B cell (primary cell): ENCODE results near the gene CFAP73. TPM values are rescaled to one million over a fixed set of nuclear protein-coding genes. Genes with fewer than 3 reads are reported as not detected.
"Not testable (repeated sequence)": the region's sequence is repeated elsewhere in the genome, so short reads cannot be mapped to it uniquely, and the experiment has no call there.

Source experiments
- ATAC-seq: fragments of 200-7000 bp; cut with Tn5 transposase; one replicate; pipeline ENCODE4 v1.10.0; 2021; ENCODE audit warnings: low read depth, mild to moderate bottlenecking, moderate number of reproducible peaks, moderate library complexity
- CTCF ChIA-PET: fragments of 350-600 bp; sonication (Branson Sonifier 250); formaldehyde crosslinking; loops from one replicate; lab custom pipeline; 2021; ENCODE audit warnings: antibody characterized with exemption, inconsistent platforms; lab: Charles Lee
- POLR2A ChIA-PET: fragments of 350-600 bp; sonication (Branson Sonifier 250); formaldehyde crosslinking; loops from one replicate; lab custom pipeline; 2021; ENCODE audit warnings: antibody characterized with exemption; lab: Charles Lee
- DNase-seq: peaks from one replicate; pipeline ENCODE4 v3.0.0; 2013
- H2AFZ ChIP-seq: 2 replicates; pipeline ENCODE4 v1.6.1; 2012; ENCODE audit warnings: mild to moderate bottlenecking, low read depth, low read length; ENCODE audit not compliant: insufficient read depth, poor library complexity, severe bottlenecking
- H3K27ac ChIP-seq, 2 donors: 1 replicate in 1 of 2; 2 replicates in 1 of 2; pipeline ENCODE4 v1.5.1; 2012 to 2013; ENCODE audit warnings: low read length in 2 of 2, mild to moderate bottlenecking in 2 of 2, moderate library complexity in 1 of 2
- H3K27me3 ChIP-seq, 4 experiments: fragments of 200-600 bp in 1 of 4; sonication (generic) in 1 of 4; replicated peaks in 1 of 4; 1 replicate in 2 of 4; 2 replicates in 2 of 4; pipeline versions ENCODE4 v1.6.1 to v1.7.0; 2013 to 2016; ENCODE audit warnings: low read length in 3 of 4, mild to moderate bottlenecking in 2 of 4, mixed read lengths in 1 of 4, moderate library complexity in 1 of 4; ENCODE audit not compliant: insufficient read depth in 4 of 4, control insufficient read depth in 3 of 4; ENCODE audit errors: control extremely low read depth in 1 of 4
- H3K36me3 ChIP-seq, 2 experiments: replicated peaks in 1 of 2; 1 replicate in 1 of 2; 2 replicates in 1 of 2; pipeline versions ENCODE4 v1.6.1 to v1.7.1; 2013; ENCODE audit warnings: low read length in 1 of 2; ENCODE audit not compliant: insufficient read depth in 2 of 2, control insufficient read depth in 1 of 2; ENCODE audit errors: control extremely low read depth in 1 of 2, extremely low read depth in 1 of 2
- H3K4me1 ChIP-seq, 2 donors: fragments of 200-600 bp in 1 of 2; sonication (generic) in 1 of 2; 1 replicate in 1 of 2; 2 replicates in 1 of 2; pipeline versions ENCODE4 v1.5.1 to v1.6.1; 2013 to 2017; ENCODE audit warnings: low read length in 2 of 2; ENCODE audit not compliant: control insufficient read depth in 2 of 2, insufficient read depth in 2 of 2
- H3K4me2 ChIP-seq: replicated peaks from 2 replicates; pipeline ENCODE3; 2012; ENCODE audit warnings: mild to moderate bottlenecking, low read depth, low read length; ENCODE audit not compliant: poor library complexity, severe bottlenecking
- H3K4me3 ChIP-seq, 5 experiments: fragments of 200-600 bp in 1 of 5; sonication (generic) in 1 of 5; 1 replicate in 3 of 5; 2 replicates in 2 of 5; pipeline versions ENCODE4 v1.5.1 to v1.7.0; 2011 to 2016; ENCODE audit warnings: low read length in 4 of 5, mild to moderate bottlenecking in 4 of 5, low read depth in 2 of 5, control low read depth in 1 of 5, moderate library complexity in 1 of 5; ENCODE audit not compliant: insufficient read depth in 1 of 5; ENCODE audit errors: control extremely low read depth in 1 of 5, extremely low read depth in 1 of 5
- H3K79me2 ChIP-seq: fragments of 200-600 bp; sonication (generic); one replicate; pipeline ENCODE4 v1.6.0; 2016; ENCODE audit warnings: low read length; ENCODE audit not compliant: control insufficient read depth, insufficient read depth
- H3K9ac ChIP-seq: fragments of 200-600 bp; sonication (generic); 2 replicates; pipeline ENCODE4 v1.6.1; 2017; ENCODE audit warnings: mild to moderate bottlenecking, low read length, moderate library complexity
- H3K9me3 ChIP-seq, 3 donors: one replicate each; pipeline versions ENCODE4 v1.6.1 to v1.7.1; 2013; ENCODE audit warnings: low read length in 2 of 3; ENCODE audit not compliant: control insufficient read depth in 2 of 3, insufficient read depth in 1 of 3; ENCODE audit errors: control extremely low read depth in 1 of 3
- H4K20me1 ChIP-seq: 2 replicates; pipeline ENCODE4 v1.6.0; 2012; ENCODE audit warnings: mild to moderate bottlenecking, low read length; ENCODE audit not compliant: insufficient read depth, control insufficient read depth, poor library complexity, severe bottlenecking
- H3K27ac Mint-ChIP-seq: one replicate; pipeline ENCODE4 v1.8.0; 2021; ENCODE audit warnings: mixed read lengths
- H3K27me3 Mint-ChIP-seq: one replicate; pipeline ENCODE4 v1.8.0; 2021; ENCODE audit warnings: mixed read lengths
- H3K4me1 Mint-ChIP-seq: one replicate; pipeline ENCODE4 v1.8.0; 2021; ENCODE audit warnings: mixed read lengths
- H3K4me3 Mint-ChIP-seq: one replicate; pipeline ENCODE4 v1.8.0; 2021; ENCODE audit warnings: mixed read lengths
- H3K9me3 Mint-ChIP-seq: one replicate; pipeline ENCODE4 v1.8.0; 2022; ENCODE audit warnings: mixed read lengths; ENCODE audit not compliant: insufficient read depth
- EZH2 ChIP-seq: IDR thresholded peaks from 2 replicates; pipeline ENCODE4 v1.6.1; 2012; ENCODE audit warnings: borderline replicate concordance, low read depth, mild to moderate bottlenecking, moderate library complexity, low read length; ENCODE audit not compliant: insufficient read depth, poor library complexity, severe bottlenecking
- WGBS: methylation state at CpG from one replicate; pipeline ENCODE4 v1.1.5; 2013; ENCODE audit warnings: missing lambda C conversion rate; ENCODE audit not compliant: insufficient coverage; 5-methylcytosine and 5-hydroxymethylcytosine counted together
- intact Hi-C: fragments of 100-400 bp; cut with micrococcal nuclease; formaldehyde crosslinking; loops from one replicate; pipeline ENCODE4 v1.10.0; 2022
- polyA plus RNA-seq: library from polyadenylated mRNA; depleted of rRNA; stranded (reverse); fragments of >200 nt; gene quantifications from 2 replicates; pipeline ENCODE4 v1.2.3, GENCODE V29; 2012
- total RNA-seq, 2 donors: library from RNA; stranded (reverse); fragments of 120-200 nt in 1 of 2; gene quantifications; 1 replicate in 1 of 2; 2 replicates in 1 of 2; pipeline versions ENCODE4 v1.2.3 to v1.2.4, GENCODE V29; 2013 to 2022
- TF ChIP-seq, protein P1 (sequence below): fragments of 200-600 bp; IDR thresholded peaks from one replicate; pipeline ENCODE4 v1.8.0; 2022; ENCODE audit warnings: antibody characterized with exemption, mild to moderate bottlenecking

The CFAP73 gene
- total and polyA plus RNA-seq, 2 donors (not counting 1 experiment from before 2014, with no cell fraction given) = 0.13 to 5.1 TPM

GRCh38 chr12:113140706-113141105 is 8.8 kb upstream of the CFAP73 start:
- Histone ChIP-seq H3K79me2 (no peaks in the 10 kb centered on the region), H3K27ac (no peak overlapping the region), H3K4me3 (no peak overlapping the region), H3K9ac (no peak overlapping the region), H4K20me1 (no peaks in the 10 kb centered on the region), H3K4me2 (no peak overlapping the region), H2AFZ (no peak overlapping the region), H3K36me3 (no peaks in the 10 kb centered on the region), H3K4me1 (peaks cover 22 to 29% of the 10 kb centered on the region in 2 donors), H3K9me3 (no peaks in the 10 kb centered on the region), H3K27me3 (peaks cover 0 to 8% (median 3%) of the 10 kb centered on the region in 4 experiments)
- ChIA-PET POLR2A (interaction anchor here (0.6 to 0.9 kb wide), 2 partner anchors 15 to 45 kb away, joined by 5 to 10 read pairs; no protein-coding TSS in a partner anchor), CTCF (interaction anchor here (0.8 to 1.3 kb wide), 2 partner anchors 12 to 34 kb away, joined by 3 to 4 read pairs; no protein-coding TSS in a partner anchor)
- Mint-ChIP-seq H3K27ac (no peak overlapping the region), H3K4me1 (peaks cover 30% of the 10 kb centered on the region), H3K27me3 (peaks cover 6% of the 10 kb centered on the region), H3K9me3 (no peaks in the 10 kb centered on the region), H3K4me3 (no peak overlapping the region)
- 93% methylated on average over 3 of the region's 7 CpGs for WGBS
- DNase-seq (no peak), ATAC-seq (no peak)
- intact Hi-C loops = no loop called here
- no peak for TF ChIP-seq EZH2
- TF ChIP-seq, protein P1, sequence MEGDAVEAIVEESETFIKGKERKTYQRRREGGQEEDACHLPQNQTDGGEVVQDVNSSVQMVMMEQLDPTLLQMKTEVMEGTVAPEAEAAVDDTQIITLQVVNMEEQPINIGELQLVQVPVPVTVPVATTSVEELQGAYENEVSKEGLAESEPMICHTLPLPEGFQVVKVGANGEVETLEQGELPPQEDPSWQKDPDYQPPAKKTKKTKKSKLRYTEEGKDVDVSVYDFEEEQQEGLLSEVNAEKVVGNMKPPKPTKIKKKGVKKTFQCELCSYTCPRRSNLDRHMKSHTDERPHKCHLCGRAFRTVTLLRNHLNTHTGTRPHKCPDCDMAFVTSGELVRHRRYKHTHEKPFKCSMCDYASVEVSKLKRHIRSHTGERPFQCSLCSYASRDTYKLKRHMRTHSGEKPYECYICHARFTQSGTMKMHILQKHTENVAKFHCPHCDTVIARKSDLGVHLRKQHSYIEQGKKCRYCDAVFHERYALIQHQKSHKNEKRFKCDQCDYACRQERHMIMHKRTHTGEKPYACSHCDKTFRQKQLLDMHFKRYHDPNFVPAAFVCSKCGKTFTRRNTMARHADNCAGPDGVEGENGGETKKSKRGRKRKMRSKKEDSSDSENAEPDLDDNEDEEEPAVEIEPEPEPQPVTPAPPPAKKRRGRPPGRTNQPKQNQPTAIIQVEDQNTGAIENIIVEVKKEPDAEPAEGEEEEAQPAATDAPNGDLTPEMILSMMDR = no peak

DNA sequence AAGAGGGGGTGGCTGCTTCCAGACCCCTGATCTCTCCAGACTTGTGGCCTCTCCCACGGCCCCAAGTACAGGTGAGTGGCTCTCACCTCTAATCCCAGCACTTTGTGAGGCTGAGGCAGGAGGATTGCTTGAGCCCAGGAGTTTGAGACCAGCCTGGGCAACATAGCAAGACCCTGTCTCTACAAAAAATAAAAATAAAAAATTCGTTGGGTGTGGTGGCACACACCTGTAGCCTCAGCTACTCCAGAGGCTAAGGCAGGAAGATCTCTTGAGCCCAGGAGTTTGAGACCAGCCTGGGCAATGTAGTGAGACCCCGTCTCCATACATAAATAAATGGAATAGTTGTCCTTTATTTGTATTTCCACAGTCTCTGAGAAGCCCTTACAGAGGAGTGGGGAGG is 7.8 kb upstream of the CFAP73 start:
- H3K27me3 ChIP-seq, H3K79me2 ChIP-seq, H3K36me3 ChIP-seq, ATAC-seq, H3K27me3 Mint-ChIP-seq, H3K9me3 Mint-ChIP-seq, H3K4me3 ChIP-seq, H3K9ac ChIP-seq, H4K20me1 ChIP-seq, DNase-seq, intact Hi-C loops, H3K9me3 ChIP-seq: not testable (repeated sequence)
- H3K4me1 ChIP-seq = peaks cover 14 to 19% of the 10 kb centered on the region in 2 donors
- peak overlapping the region; percentile 44 for H2AFZ ChIP-seq
- peaks cover 21% of the 10 kb centered on the region for H3K4me1 Mint-ChIP-seq
- POLR2A ChIA-PET = interaction anchor here (0.7 kb wide), 1 partner anchor 11 kb away, joined by 4 read pairs; no protein-coding TSS in a partner anchor
- H3K4me2 ChIP-seq = peak overlapping the region; percentile 53
- CTCF ChIA-PET = interaction anchor here (1.8 kb wide), 1 partner anchor 32 kb away, joined by 8 read pairs; no protein-coding TSS in a partner anchor
- H3K4me3 Mint-ChIP-seq = peak overlapping the region; percentile 17
- WGBS = 100% methylated on average over 1 of the region's 3 CpGs
- H3K27ac Mint-ChIP-seq = peak overlapping the region; percentile 72
- peak overlapping the region; percentile 48 to 51 for H3K27ac ChIP-seq
